Head of caudate nucleus (tissue), 42 donors: Measurements from ENCODE around the gene CPTP.

Source experiments
- DNase-seq, 42 donors: peaks; one replicate each; pipeline versions ENCODE4 v3.0.0 to v3.0.0-alpha.2; 2020 to 2021; ENCODE audit warnings: mixed read lengths in 7 of 42
- intact Hi-C: fragments of 100-400 bp; cut with DNase I; formaldehyde crosslinking; loops from one replicate; pipeline ENCODE4 v1.15.0; 2022

Gene CPTP

DNA sequence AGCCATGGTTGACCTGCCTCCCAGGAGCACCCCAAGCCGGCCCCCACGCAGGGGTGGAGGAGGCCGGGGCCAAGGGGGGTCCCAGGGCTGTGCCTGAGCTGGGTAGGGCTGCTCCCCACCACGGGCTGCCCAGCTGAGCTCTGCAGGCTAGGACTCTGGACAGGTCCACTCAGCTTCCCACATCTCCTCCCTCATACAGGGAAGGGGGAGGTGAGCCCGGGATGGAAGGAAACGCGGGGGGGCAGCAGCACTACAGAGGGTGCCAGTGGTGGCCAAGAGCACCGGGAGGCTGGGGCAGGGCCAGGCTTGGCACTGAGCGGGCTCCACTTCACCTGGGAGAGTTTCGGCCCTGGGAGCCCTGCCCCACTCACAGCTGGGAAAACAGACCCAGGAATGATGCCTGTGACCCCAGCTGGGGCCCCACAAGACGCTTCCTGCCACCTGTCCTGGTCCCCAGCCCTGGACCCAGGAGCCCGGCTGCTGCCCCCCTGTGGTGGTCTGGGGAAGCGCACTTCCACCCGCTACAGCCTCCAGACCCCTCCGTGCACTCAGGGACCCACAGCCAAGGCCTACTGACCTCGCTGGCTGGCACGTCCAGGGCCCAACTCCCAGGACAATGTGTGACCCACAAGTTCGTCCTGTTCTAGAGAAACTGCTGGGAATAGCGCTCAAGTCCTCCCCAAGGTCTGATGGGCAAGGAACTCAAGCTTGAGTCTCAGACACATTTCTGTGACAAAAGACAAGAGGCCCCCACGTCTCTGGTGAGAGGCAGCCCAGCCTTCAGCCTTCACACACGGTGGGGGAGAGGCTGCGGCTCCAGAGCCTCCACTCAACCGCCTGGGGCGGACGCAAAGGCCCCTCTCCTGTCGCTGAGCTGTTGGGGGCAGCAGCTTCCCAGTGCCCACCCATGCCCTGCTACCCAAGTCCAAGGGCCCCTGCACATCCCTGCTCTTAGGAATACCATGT is 47.4 kb downstream of the CPTP start:
- intact Hi-C loops = no loop called here
- peak in 38 of 42 donors; percentile 27 to 88 (median 70) for DNase-seq

DNA sequence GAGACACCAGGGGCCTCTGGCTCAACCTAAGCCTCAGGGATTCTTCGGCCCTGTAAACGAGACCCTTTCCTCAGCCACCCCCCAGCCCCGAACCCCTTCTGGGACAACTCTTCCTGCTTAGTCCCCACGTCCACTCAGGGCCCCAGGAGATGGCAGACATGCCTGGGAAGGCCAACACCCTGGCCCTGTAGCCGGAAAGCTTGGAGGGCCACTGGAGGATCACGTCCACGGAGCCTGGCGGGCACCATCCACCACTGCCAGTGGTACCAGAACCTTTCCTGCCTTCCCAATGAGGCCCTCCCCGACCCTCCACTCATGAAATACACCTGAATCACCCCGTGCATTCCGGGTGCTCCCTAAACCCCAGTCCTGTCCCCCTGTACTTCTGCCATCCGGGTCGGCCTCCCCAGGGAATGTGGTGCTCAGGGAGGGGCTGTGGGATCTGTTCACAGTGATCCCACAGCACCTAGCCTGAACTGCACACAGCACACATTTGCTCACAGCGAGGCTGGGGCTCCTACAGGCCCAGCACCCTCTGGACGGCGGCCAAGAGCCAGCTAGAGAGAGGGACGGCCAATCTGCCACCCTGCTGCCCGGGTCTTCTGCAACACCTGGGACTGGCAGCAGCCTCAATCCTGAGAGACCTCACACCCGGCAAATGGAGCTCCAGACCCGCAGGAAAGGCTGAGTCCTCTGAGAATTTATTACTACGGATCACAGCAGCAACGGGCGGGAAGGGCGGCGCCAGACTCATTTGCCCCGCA is 48.6 kb downstream of the CPTP start:
- intact Hi-C loops = no loop called here
- no peak for DNase-seq

DNA sequence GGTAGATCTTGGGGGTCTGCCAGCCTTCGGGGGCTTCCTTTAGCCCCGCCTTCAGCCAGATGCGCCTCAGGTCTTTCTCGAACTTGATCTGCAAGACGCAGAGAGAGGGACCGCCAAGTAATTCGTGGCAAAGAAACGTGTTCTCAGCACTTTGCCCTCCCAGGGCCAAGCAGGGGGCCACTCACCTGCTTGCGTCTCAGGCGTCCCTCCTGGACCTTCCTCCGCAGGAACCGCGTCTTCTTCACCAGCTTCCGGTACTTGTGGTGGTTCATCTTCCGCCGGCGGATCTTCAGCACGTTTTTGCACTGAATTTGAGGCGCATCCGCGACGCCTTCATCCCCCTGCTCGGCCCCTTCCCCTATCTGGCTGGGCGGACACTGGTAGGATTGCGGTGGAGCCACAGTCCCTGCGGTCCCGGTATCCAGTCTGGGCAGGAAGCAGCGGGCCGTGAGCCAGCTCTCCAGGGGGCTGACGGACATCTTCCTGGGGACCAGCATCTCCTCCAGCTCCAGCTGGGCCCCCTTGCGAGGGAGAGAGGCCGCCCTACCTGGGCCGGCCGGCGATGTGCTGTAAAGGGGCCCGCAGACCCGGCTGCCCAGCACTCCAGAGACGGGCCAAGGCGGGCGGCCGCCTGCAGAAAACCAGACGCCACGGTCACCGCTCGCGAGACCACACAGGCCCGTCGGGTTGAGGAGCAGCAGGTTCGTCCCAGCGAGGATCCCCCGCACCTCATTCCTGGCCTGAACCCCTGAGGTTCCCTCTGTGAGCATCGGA is 49.4 kb downstream of the CPTP start:
- intact Hi-C loops = no loop called here
- no peak for DNase-seq

DNA sequence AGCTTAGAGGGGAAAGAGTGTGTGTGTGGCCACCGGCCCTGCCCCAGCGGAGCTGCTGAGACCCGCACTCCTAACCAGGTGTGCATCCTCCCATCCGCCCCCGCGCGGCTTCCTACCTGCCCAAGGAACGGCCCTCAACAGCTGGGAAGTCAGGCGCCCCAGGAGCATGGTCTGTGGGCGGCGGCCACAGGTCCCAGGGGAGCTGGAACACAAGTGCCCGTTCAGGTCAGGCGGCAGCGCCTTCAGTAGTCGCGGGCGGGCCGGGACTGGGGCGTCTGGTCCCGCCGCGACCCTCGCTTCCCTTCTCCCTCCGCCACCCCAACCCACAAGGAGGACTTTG is 50.0 kb downstream of the CPTP start:
- no peak for DNase-seq
- intact Hi-C loops = no loop called here

DNA sequence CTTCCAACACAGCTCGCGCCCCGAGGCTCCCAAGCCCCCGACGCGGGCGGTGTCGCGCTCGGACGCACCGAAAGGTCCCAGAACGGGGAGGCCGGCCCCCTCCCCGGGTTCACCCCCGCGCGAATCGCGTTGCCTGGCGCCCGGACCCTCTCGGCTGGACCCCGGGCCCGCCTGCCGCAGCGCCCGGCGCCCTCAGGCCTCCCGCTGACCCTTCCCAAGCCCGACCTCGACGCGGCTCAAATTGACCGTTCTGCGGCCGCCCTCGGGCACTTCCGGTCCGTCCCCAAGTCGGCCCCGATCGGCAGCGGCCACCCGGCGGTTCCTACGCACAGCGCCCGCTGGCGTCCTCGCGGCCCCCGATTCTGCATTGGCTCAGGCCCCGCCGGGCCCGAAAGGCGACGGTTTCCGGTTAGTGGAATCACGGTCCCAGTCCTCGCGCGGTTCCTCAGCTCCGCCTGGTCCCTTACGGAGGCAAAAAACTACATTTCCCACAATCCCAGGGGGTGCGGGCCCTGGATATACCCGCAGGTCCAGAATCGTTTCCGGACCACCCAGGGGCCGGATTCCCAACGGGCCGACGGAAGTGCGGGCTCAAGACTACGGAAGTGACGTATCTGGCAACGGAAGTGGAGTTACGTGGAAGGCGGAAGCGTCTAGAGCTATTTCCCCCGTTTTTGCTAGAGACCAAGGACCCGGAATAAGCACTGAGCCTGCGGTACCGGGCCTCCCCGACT is 50.5 kb downstream of the CPTP start, which contains the start of gene AURKAIP1:
TSS of gene AURKAIP1 (minus strand) at position 279 of the 734 bp plus-strand sequence. CDS start 451 bp downstream, outside the sequence.
- intact Hi-C loops = no loop called here

DNA sequence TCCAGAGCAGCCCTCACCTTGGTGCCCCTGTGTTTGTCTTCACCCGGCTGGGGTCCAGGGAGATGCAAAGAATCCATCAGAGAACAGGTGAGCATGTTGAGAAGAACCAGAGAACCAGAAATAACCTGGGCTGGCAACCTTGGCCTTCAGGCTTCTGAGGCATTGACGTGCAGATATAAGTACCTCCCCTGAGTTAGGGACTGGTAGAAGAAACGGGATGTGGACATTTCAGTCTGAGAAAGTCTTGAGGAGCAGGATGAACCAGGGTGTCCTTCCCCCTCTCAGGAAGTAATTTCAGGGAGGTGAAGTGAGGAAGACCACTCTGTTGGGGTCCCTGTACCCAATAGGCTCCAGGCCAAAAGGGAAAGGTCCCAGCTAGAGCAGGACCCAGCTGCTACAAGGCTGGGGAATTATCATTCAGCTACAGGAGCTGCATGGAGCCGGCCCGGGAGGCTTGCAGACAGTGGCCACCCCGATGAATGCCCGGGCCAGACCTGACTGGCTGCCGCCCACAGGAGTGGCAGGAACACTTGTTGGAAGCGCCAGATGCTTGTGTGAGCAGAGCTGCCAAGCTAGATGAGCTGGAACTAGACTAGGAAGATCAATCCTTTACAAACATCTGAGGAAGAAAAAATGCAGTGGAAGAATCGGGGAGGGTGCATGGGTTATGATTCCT is 52.1 kb downstream of the CPTP start:
- DNase-seq = no peak
- intact Hi-C loops = no loop called here

More for the DNA sequence above, 50.5 kb downstream of the CPTP start, which contains the start of gene AURKAIP1:
- peak; percentile 96 to 100 (median 99) for DNase-seq

DNA sequence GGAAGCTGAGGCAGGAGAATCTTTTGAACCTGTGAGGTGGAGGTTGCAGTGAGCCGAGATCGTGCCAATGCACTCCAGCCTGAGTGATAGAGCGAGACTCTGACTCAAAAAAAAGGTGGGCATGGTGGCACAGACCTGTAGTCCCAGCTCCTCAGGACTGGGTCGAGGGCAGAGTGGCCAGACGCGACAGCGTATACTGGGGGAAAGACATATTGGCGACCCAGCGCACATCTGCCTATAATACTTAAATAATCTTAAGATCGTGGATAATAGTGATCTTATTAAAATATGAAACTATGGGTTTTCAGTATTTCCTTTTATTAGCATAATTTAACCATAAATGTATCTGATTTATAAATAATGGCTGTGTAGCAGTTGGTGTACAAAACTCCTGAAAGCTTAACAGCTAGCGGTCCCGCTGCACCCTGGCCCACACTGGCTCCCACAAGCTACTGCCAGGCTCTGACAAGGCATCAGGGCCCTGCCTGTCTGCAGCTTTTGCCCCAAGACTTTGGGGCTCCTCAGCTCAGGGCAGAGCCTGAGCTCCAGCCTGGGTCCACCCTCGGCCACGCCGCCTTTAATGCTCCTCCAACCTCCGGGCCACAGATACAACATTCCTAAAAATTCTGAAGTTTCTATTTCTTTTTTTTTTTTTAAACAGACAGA is 53.1 kb downstream of the CPTP start:
- intact Hi-C loops = no loop called here
- DNase-seq = no peak
